ENCODE measurements around the gene CACNA1B. TPM values are rescaled to one million over a fixed set of nuclear protein-coding genes. Genes with fewer than 3 reads are reported as not detected.

CACNA1B gene
- total and polyA plus RNA-seq, 9 donors, result 0.01 to 3.8 (median 0.16) TPM; not detected in 1

DNA sequence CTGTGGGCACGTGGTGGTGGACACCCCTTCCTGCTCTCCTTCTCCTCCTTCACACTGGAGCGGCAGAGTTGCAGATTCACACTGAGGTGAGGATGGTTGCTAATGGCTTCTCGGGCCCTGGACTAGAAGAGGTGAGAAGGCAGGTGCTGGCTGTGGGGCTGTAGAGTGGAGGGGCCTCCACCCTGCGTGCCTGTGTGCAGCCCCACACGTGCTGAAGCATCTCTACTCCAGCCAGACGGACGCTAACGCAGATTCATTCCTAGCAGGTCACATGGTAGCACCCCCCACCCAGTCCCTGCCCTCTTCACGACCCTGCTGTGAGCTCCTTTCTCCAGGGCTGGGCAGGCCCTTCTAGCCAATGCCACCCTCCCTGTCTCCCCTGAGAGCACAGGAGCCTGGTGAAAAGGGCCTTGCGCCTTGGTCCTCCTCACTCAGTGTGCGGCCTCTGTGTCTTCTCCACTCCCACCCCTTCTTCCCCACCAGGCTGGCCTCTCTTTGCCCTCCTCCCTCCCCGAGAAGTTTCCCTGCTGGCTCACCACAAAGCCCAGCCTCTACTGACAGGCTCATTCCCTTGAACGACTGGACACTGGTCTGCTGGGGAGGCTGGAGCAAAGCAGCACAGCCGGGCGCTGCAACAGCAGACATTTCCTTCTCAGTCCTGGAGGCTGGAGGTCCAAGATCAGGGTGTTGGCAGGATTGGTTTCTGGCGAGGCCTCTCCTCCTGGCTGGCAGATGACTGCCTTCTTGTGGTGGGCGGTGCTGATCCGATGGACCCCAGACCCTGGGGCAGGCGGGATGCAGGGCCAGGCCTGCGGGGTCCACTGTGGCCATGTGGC is 14.2 kb downstream of the CACNA1B start:
- H3K27me3 ChIP-seq, result no peaks in the 10 kb centered on the region
- TF ChIP-seq EP300 (IDR thresholded peaks at IDR 0.05) (no peak), POLR2A (IDR thresholded peaks at IDR 0.05) (no peak)
- TF ChIP-seq, protein P1, sequence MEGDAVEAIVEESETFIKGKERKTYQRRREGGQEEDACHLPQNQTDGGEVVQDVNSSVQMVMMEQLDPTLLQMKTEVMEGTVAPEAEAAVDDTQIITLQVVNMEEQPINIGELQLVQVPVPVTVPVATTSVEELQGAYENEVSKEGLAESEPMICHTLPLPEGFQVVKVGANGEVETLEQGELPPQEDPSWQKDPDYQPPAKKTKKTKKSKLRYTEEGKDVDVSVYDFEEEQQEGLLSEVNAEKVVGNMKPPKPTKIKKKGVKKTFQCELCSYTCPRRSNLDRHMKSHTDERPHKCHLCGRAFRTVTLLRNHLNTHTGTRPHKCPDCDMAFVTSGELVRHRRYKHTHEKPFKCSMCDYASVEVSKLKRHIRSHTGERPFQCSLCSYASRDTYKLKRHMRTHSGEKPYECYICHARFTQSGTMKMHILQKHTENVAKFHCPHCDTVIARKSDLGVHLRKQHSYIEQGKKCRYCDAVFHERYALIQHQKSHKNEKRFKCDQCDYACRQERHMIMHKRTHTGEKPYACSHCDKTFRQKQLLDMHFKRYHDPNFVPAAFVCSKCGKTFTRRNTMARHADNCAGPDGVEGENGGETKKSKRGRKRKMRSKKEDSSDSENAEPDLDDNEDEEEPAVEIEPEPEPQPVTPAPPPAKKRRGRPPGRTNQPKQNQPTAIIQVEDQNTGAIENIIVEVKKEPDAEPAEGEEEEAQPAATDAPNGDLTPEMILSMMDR (IDR thresholded peaks at IDR 0.05), result no peak
- H3K27ac ChIP-seq, result no peak overlapping the region
- no peaks in the 10 kb centered on the region for H3K9me3 ChIP-seq
- no peaks in the 10 kb centered on the region for H3K36me3 ChIP-seq
- 53 to 54% (median 54%) methylated on average over 18 to 20 of the region's 20 CpGs for WGBS, 3 donors
- intact Hi-C loops (cut with DNase I), result no loop called here
- no peak for DNase-seq
- H3K4me3 ChIP-seq, result no peak overlapping the region
- no peaks in the 10 kb centered on the region for H3K4me1 ChIP-seq (ENCODE audit: insufficient read depth)

DNA sequence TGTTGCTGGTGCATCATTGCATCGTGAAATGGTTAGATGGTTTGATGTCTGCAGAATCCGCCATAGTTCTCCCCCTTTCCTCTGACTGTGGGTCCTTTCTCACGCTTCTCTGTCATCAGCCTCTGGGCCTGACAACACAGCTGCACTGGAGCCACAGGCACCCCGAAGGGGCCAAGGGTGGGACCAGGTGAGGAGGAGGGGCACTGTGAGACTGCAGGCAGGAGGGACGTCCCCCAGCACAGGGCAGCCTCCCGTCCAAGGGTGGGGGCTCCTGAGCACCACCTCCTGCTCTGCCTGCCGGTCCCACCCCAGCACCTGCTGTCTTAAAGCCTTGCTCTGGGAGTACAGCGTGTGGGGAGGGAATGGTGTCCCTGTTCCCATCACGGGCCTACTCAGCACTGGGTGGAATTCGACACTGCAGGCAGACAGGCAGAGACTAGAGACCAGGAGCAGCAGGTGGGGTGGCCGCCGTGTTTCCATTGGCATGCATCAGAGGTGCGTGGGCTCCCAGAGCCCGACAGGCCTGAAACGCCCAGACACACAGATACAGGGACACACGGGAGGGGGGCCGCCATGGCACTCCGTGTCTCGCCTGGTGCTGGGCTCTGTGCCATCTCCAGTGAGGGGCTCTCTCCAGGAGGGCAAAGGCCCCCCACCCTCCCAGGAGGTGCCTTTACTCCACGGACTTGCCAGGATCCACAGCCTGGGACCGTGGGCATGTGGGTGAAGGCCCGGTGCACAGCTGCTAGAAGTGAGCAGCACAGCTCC is 15.0 kb downstream of the CACNA1B start:
- Histone ChIP-seq H3K27me3 (no peaks in the 10 kb centered on the region), H3K9me3 (no peaks in the 10 kb centered on the region), H3K4me1 (ENCODE audit: insufficient read depth) (no peaks in the 10 kb centered on the region), H3K4me3 (no peak overlapping the region), H3K36me3 (no peaks in the 10 kb centered on the region), H3K27ac (no peak overlapping the region)
- intact Hi-C loops (cut with DNase I), result no loop called here
- no peak for DNase-seq
- 67 to 73% (median 71%) methylated on average over 16 to 22 of the region's 22 CpGs for WGBS, 3 donors
- TF ChIP-seq, protein P1 (IDR thresholded peaks at IDR 0.05), result no peak
- TF ChIP-seq EP300 (IDR thresholded peaks at IDR 0.05), result no peak
- no peak for TF ChIP-seq POLR2A (IDR thresholded peaks at IDR 0.05)

DNA sequence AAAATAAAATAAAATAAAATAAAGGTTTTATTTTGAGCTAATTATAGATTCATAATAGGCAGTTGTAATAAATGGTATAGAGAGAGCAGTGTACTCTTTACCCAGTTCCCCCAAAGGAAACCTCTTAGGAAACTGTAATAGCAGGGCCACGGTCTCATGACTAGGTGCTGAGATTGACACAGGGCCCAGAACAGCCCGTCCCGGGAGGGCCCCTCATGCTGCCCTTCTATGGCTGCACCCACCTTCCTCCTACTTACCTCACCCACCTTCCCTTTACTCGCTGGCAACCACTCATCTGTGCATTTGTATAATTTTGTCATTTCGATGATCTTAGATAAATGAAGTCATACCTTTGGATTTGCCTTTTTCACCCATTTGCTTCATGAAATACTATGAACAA is 16.1 kb downstream of the CACNA1B start:
- no peak for DNase-seq
- no peaks in the 10 kb centered on the region for H3K4me1 ChIP-seq (ENCODE audit: insufficient read depth)

More for the DNA sequence above, 16.1 kb downstream of the CACNA1B start:
- H3K27me3 ChIP-seq, result no peaks in the 10 kb centered on the region
- 80 to 81% (median 81%) methylated on average over 5 of the region's 5 CpGs for WGBS, 3 donors
- TF ChIP-seq EP300 (IDR thresholded peaks at IDR 0.05), result no peak
- TF ChIP-seq, protein P1 (IDR thresholded peaks at IDR 0.05), result no peak
- no peaks in the 10 kb centered on the region for H3K36me3 ChIP-seq
- no peak overlapping the region for H3K4me3 ChIP-seq
- no peaks in the 10 kb centered on the region for H3K9me3 ChIP-seq
- no peak overlapping the region for H3K27ac ChIP-seq
- intact Hi-C loops (cut with DNase I), result no loop called here
